Endodermal cell (in vitro differentiated cells): ENCODE measurements around the gene MEGF11. TPM values are rescaled to one million over a fixed set of nuclear protein-coding genes. Genes with fewer than 3 reads are reported as not detected.

Experiments
- DNase-seq: peaks from one replicate; pipeline ENCODE4 v3.0.0-alpha.2; 2017
- H3K27ac ChIP-seq: 2 replicates; pipeline ENCODE4 v1.5.1; 2013; ENCODE audit warnings: mild to moderate bottlenecking, low read depth, low read length, moderate library complexity
- H3K27me3 ChIP-seq: 2 replicates; pipeline ENCODE4 v1.6.1; 2013; ENCODE audit warnings: mild to moderate bottlenecking, low read length, moderate library complexity; ENCODE audit not compliant: insufficient read depth, control insufficient read depth, poor library complexity, severe bottlenecking
- H3K36me3 ChIP-seq: 2 replicates; pipeline ENCODE4 v1.7.0; 2013; ENCODE audit warnings: mild to moderate bottlenecking, low read length, moderate library complexity; ENCODE audit not compliant: control insufficient read depth, insufficient read depth
- H3K4me1 ChIP-seq: one replicate; pipeline ENCODE4 v1.7.0; 2013; ENCODE audit warnings: low read length; ENCODE audit not compliant: control insufficient read depth, insufficient read depth
- H3K4me3 ChIP-seq: 2 replicates; pipeline ENCODE4 v1.5.1; 2013; ENCODE audit warnings: mild to moderate bottlenecking, low read length, moderate library complexity
- H3K9ac ChIP-seq: 2 replicates; pipeline ENCODE4 v1.6.1; 2013; ENCODE audit warnings: mild to moderate bottlenecking, low read length, moderate library complexity; ENCODE audit not compliant: poor library complexity, severe bottlenecking; ENCODE audit errors: extremely low read depth
- H3K9me3 ChIP-seq: 2 replicates; pipeline ENCODE4 v1.6.1; 2013; ENCODE audit warnings: mild to moderate bottlenecking, low read length, moderate library complexity; ENCODE audit not compliant: control insufficient read depth
- H3K27ac Mint-ChIP-seq: 2 replicates; pipeline ENCODE4 v1.8.0; 2020; ENCODE audit warnings: mixed read lengths
- H3K27me3 Mint-ChIP-seq: 2 replicates; pipeline ENCODE4 v1.8.0; 2021; ENCODE audit warnings: mild to moderate bottlenecking, mixed read lengths; ENCODE audit not compliant: insufficient read depth
- H3K36me3 Mint-ChIP-seq: 2 replicates; pipeline ENCODE4 v1.8.0; 2020; ENCODE audit warnings: low read depth, mixed read lengths
- H3K4me1 Mint-ChIP-seq: 2 replicates; pipeline ENCODE4 v1.8.0; 2020; ENCODE audit warnings: mixed read lengths
- H3K4me3 Mint-ChIP-seq: 2 replicates; pipeline ENCODE4 v1.8.0; 2020; ENCODE audit warnings: mild to moderate bottlenecking, moderate library complexity, mixed read lengths
- H3K9me3 Mint-ChIP-seq: 2 replicates; pipeline ENCODE4 v1.8.0; 2020; ENCODE audit warnings: mild to moderate bottlenecking, mixed read lengths
- CTCF ChIP-seq: fragments of 200-600 bp; sonication (generic); conservative IDR thresholded peaks from 2 replicates; pipeline ENCODE4 v1.5.0; 2021; ENCODE audit warnings: antibody characterized with exemption, mild to moderate bottlenecking
- WGBS, 2 experiments: methylation state at CpG; one replicate each; pipeline versions ENCODE4 v1.1.5 to v1.1.7; 2013; ENCODE audit warnings: missing lambda C conversion rate in 2 of 2, mixed read lengths in 1 of 2; ENCODE audit not compliant: insufficient coverage in 1 of 2, insufficient read length in 1 of 2; 5-methylcytosine and 5-hydroxymethylcytosine counted together
- total RNA-seq, 2 donors: library from RNA; stranded (reverse); fragmentation: NEBNext Ultra II Directional in 1 of 2; extraction: Animal tissue kit (Norgen Biotek cat#: 25700) in 1 of 2; gene quantifications; 2 replicates in 1 of 2; 3 replicates in 1 of 2; pipeline ENCODE4 v1.2.1, GENCODE V29; 2021

Gene MEGF11
- total RNA-seq, 2 donors from 2014 or later, result 0.73 to 1.2 TPM

DNA sequence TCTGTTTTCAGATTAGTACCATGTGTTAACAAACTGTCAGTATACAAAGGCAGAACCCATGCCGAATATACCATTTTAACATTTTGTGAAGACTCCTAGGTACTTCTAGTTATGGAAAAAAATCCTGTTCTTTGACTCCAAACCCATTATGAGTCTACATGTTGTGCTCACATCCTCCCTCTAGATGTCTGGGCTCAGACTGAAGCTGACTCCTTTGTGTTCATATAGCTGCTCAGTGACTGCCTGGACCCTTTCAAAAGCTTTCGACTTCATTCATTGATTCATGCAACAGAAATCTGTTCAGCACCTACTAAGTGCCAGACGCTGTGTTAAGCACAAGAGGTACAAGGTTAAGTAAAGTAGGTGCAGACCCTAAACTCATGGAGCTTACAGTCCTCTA lies 60.5 kb downstream of the MEGF11 start:
- H3K9me3 Mint-ChIP-seq, result no peaks in the 10 kb centered on the region
- no peaks in the 10 kb centered on the region for H3K36me3 ChIP-seq
- TF ChIP-seq CTCF, result no peak
- no peak overlapping the region for H3K4me3 Mint-ChIP-seq
- no peak overlapping the region for H3K27ac Mint-ChIP-seq
- no peaks in the 10 kb centered on the region for H3K4me1 ChIP-seq
- H3K4me3 ChIP-seq, result no peak overlapping the region
- 89 to 90% methylated on average over 2 to 3 of the region's 3 CpGs for WGBS, 2 experiments
- no peaks in the 10 kb centered on the region for H3K27me3 ChIP-seq
- no peaks in the 10 kb centered on the region for H3K9me3 ChIP-seq
- H3K27ac ChIP-seq, result no peak overlapping the region
- no peak overlapping the region for H3K9ac ChIP-seq
- H3K27me3 Mint-ChIP-seq, result peaks cover 2% of the 10 kb centered on the region
- H3K36me3 Mint-ChIP-seq, result no peaks in the 10 kb centered on the region
- H3K4me1 Mint-ChIP-seq, result peaks cover 10% of the 10 kb centered on the region
- DNase-seq, result no peak

- peaks cover 4% of the 10 kb centered on the region for H3K27me3 Mint-ChIP-seq
- no peaks in the 10 kb centered on the region for H3K36me3 Mint-ChIP-seq
- H3K4me3 Mint-ChIP-seq, result no peak overlapping the region
These were observed 62.8 kb downstream of the MEGF11 start for GRCh38 chr15:66190746-66191145.

DNA sequence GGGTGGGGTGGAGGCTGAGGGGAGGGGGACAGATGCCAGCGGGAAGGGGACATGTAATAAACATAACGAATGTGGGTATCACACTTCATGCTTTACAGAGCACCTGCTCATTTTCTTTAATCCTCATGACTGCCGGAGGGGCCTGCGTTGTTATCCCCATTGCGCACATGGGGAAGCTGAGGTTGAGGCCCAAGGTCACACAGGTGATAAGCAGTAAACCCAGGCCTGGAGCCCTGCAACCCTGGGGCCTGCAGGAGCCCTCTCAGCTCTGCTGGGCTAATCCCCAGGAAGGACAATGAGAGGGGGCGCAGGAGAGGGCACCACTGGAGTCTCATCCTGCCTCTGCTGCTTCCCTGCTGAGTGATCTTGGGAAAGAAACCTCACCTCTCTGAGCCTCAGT lies 64.3 kb downstream of the MEGF11 start:
- WGBS, 2 experiments, result 86 to 96% methylated on average over 3 to 6 of the region's 6 CpGs
- H3K36me3 Mint-ChIP-seq, result no peaks in the 10 kb centered on the region
- H3K27ac ChIP-seq, result no peak overlapping the region
- H3K9ac ChIP-seq, result no peak overlapping the region
- H3K27me3 Mint-ChIP-seq, result peaks cover 8% of the 10 kb centered on the region
- peak; percentile 39 for DNase-seq
- H3K27ac Mint-ChIP-seq, result no peak overlapping the region
- no peak overlapping the region for H3K4me3 ChIP-seq
- TF ChIP-seq CTCF, result no peak
- no peaks in the 10 kb centered on the region for H3K9me3 Mint-ChIP-seq
- H3K9me3 ChIP-seq, result no peaks in the 10 kb centered on the region
- no peaks in the 10 kb centered on the region for H3K36me3 ChIP-seq
- H3K4me1 ChIP-seq, result no peaks in the 10 kb centered on the region
- H3K4me1 Mint-ChIP-seq, result peaks cover 19% of the 10 kb centered on the region
- no peak overlapping the region for H3K4me3 Mint-ChIP-seq
- no peaks in the 10 kb centered on the region for H3K27me3 ChIP-seq

More at GRCh38 chr15:66190746-66191145, 62.8 kb downstream of the MEGF11 start:
- peak; percentile 19 for DNase-seq
- WGBS, 2 experiments, result 73 to 93% methylated on average over 2 to 5 of the region's 5 CpGs
- Histone ChIP-seq H3K4me3 (no peak overlapping the region), H3K9ac (no peak overlapping the region), H3K9me3 (no peaks in the 10 kb centered on the region), H3K27me3 (no peaks in the 10 kb centered on the region), H3K27ac (no peak overlapping the region), H3K36me3 (no peaks in the 10 kb centered on the region), H3K4me1 (no peaks in the 10 kb centered on the region)
- no peak overlapping the region for H3K27ac Mint-ChIP-seq
- no peaks in the 10 kb centered on the region for H3K9me3 Mint-ChIP-seq
- H3K4me1 Mint-ChIP-seq, result peaks cover 6% of the 10 kb centered on the region
- TF ChIP-seq CTCF, result no peak
